Frontal cortex (tissue), 4 donors: ENCODE results near the gene TMEM205. TPM values are rescaled to one million over a fixed set of nuclear protein-coding genes. Genes with fewer than 3 reads are reported as not detected.
"Not testable (repeated sequence)": the region's sequence is repeated elsewhere in the genome, so short reads cannot be mapped to it uniquely, and the experiment has no call there.

Source experiments
- DNase-seq, 2 donors: peaks; one replicate each; pipeline ENCODE4 v3.0.0; 2012; ENCODE audit warnings: low spot score in 2 of 2
- FAIRE-seq: peaks from 2 replicates; lab custom pipeline; 2012; peaks lifted over from hg19 to GRCh38; lab: Jason Lieb, UNC
- total RNA-seq: library from RNA; depleted of rRNA; stranded (reverse); fragments of >200 nt; gene quantifications from one replicate; pipeline ENCODE4 v1.2.3, GENCODE V29; 2014
- donor health status: control.
- donor health status: control.
- donor health status: control.

Gene TMEM205
- total RNA-seq, 1 donor from 2014 or later, result 27.7 TPM

- DNase-seq (no peak), FAIRE-seq (no peak)
Observed at GRCh38 chr19:11321191-11322126, 24.6 kb downstream of the TMEM205 start.

GRCh38 chr19:11320278-11320995, 25.6 kb downstream of the TMEM205 start:
- DNase-seq, FAIRE-seq: not testable (repeated sequence)

GRCh38 chr19:11306337-11306736, 39.7 kb downstream of the TMEM205 start:
- no peak for FAIRE-seq
- DNase-seq, result no peak

GRCh38 chr19:11304936-11305335, 41.1 kb downstream of the TMEM205 start:
- FAIRE-seq (no peak), DNase-seq (no peak)

- DNase-seq (no peak), FAIRE-seq (no peak)
Observed at GRCh38 chr19:11300811-11301120, 45.3 kb downstream of the TMEM205 start.

- DNase-seq, result no peak
- FAIRE-seq, result no peak
Observed at GRCh38 chr19:11299946-11300810, 45.9 kb downstream of the TMEM205 start.

GRCh38 chr19:11296264-11296663, 49.8 kb downstream of the TMEM205 start:
- FAIRE-seq, result no peak

GRCh38 chr19:11295665-11296245, 50.3 kb downstream of the TMEM205 start, which contains the start of gene TSPAN16:
TSPAN16 (plus strand) TSS chr19:11296160; CDS start chr19:11296298, 138 bp downstream.
- FAIRE-seq (no peak), DNase-seq (no peak)

More at GRCh38 chr19:11296264-11296663, 49.8 kb downstream of the TMEM205 start:
- no peak for DNase-seq

GRCh38 chr19:11295180-11295579, 50.9 kb downstream of the TMEM205 start:
- DNase-seq (no peak), FAIRE-seq (no peak)

- FAIRE-seq (no peak), DNase-seq (peak; percentile 79 to 88)
Observed at GRCh38 chr19:11293433-11294389, 52.4 kb downstream of the TMEM205 start.

Other genes starting within 250 kb of the TMEM205 start
- 6.9 TPM for gene SPC24, start 190.5 kb downstream of the TMEM205 start, total RNA-seq
- 7.3 TPM for gene KANK2, start 148.7 kb downstream of the TMEM205 start, total RNA-seq
- not detected for gene ANGPTL8, start 106.6 kb downstream of the TMEM205 start, total RNA-seq
- 4.1 TPM for gene DOCK6, start 83.7 kb downstream of the TMEM205 start, total RNA-seq
- gene TSPAN16, start 50.1 kb downstream of the TMEM205 start, total RNA-seq, result not detected
- 21.6 TPM for gene RAB3D, start 6.6 kb downstream of the TMEM205 start, total RNA-seq
- 2.9 TPM for gene CCDC159, start 251 bp upstream of the TMEM205 start, total RNA-seq
- gene PLPPR2, start 9.2 kb upstream of the TMEM205 start, total RNA-seq, result 30.6 TPM
- 0.82 TPM for gene SWSAP1, start 28.4 kb upstream of the TMEM205 start, total RNA-seq
- gene EPOR, start 38.0 kb upstream of the TMEM205 start, total RNA-seq, result 3.3 TPM
- gene RGL3, start 73.0 kb upstream of the TMEM205 start, total RNA-seq, result 0.41 TPM
- 0.41 TPM for gene ODAD3, start 88.9 kb upstream of the TMEM205 start, total RNA-seq
- gene PRKCSH, start 89.4 kb upstream of the TMEM205 start, total RNA-seq, result 39.1 TPM
- 98.2 TPM for gene ELAVL3, start 134.8 kb upstream of the TMEM205 start, total RNA-seq
- 16.3 TPM for gene ZNF653, start 159.6 kb upstream of the TMEM205 start, total RNA-seq
- 60.3 TPM for gene ECSIT, start 182.9 kb upstream of the TMEM205 start, total RNA-seq
- gene CNN1, start 192.6 kb upstream of the TMEM205 start, total RNA-seq, result 1.2 TPM
- gene ELOF1, start 213.0 kb upstream of the TMEM205 start, total RNA-seq, result 19.2 TPM
- gene ACP5, start 231.4 kb upstream of the TMEM205 start, total RNA-seq, result 0.41 TPM